Neural progenitor cell (in vitro differentiated cells): ENCODE results near the gene STK39. TPM values are rescaled to one million over a fixed set of nuclear protein-coding genes. Genes with fewer than 3 reads are reported as not detected.

Experiments used
- DNase-seq: peaks from one replicate; pipeline ENCODE4 v3.0.0-alpha.2; 2016; ENCODE audit warnings: low spot score
- H2AFZ ChIP-seq: fragments of 200-600 bp; sonication (generic); replicated peaks from 2 replicates; pipeline ENCODE4 v1.6.1; 2016; ENCODE audit warnings: antibody characterized with exemption
- H3F3A ChIP-seq: fragments of 200-600 bp; sonication (generic); 2 replicates; pipeline ENCODE4 v1.6.1; 2016; ENCODE audit warnings: antibody characterized with exemption, low read depth
- H3K27ac ChIP-seq: fragments of 200-600 bp; sonication (generic); 2 replicates; pipeline ENCODE4 v1.5.1; 2016; ENCODE audit warnings: mild to moderate bottlenecking
- H3K27me3 ChIP-seq: fragments of 200-600 bp; sonication (generic); 2 replicates; pipeline ENCODE4 v1.6.1; 2016; ENCODE audit warnings: mild to moderate bottlenecking, moderate library complexity
- H3K36me3 ChIP-seq: fragments of 200-600 bp; sonication (generic); 2 replicates; pipeline ENCODE4 v1.5.1; 2016
- H3K4me1 ChIP-seq: fragments of 200-600 bp; sonication (generic); 2 replicates; pipeline ENCODE4 v1.6.1; 2016; ENCODE audit warnings: mixed run types
- H3K4me2 ChIP-seq: fragments of 200-600 bp; sonication (generic); 2 replicates; pipeline ENCODE4 v1.6.1; 2016
- H3K4me3 ChIP-seq: fragments of 200-600 bp; sonication (generic); 2 replicates; pipeline ENCODE4 v1.5.1; 2016
- H3K79me2 ChIP-seq: fragments of 200-600 bp; sonication (generic); 2 replicates; pipeline ENCODE4 v1.6.1; 2016; ENCODE audit warnings: low read depth
- H3K9ac ChIP-seq: fragments of 200-600 bp; sonication (generic); 2 replicates; pipeline ENCODE4 v1.6.1; 2016
- H3K9me3 ChIP-seq: fragments of 200-600 bp; sonication (generic); 2 replicates; pipeline ENCODE4 v1.5.1; 2016; ENCODE audit warnings: low read depth
- H4K20me1 ChIP-seq: fragments of 200-600 bp; sonication (generic); 2 replicates; pipeline ENCODE4 v1.6.1; 2016; ENCODE audit warnings: low read depth
- H3K27ac Mint-ChIP-seq: 3 replicates; pipeline ENCODE4 v1.8.0; 2021; ENCODE audit warnings: mixed read lengths
- H3K27me3 Mint-ChIP-seq: 2 replicates; pipeline ENCODE4 v1.8.0; 2022; ENCODE audit warnings: low read depth, mild to moderate bottlenecking, inconsistent platforms, moderate library complexity, mixed read lengths; ENCODE audit not compliant: insufficient read depth
- H3K36me3 Mint-ChIP-seq: 3 replicates; pipeline ENCODE4 v1.8.0; 2021; ENCODE audit warnings: mixed read lengths
- H3K4me1 Mint-ChIP-seq: 3 replicates; pipeline ENCODE4 v1.8.0; 2021; ENCODE audit warnings: mixed read lengths
- H3K4me3 Mint-ChIP-seq: 3 replicates; pipeline ENCODE4 v1.8.0; 2021; ENCODE audit warnings: mild to moderate bottlenecking, moderate library complexity, mixed read lengths
- H3K9me3 Mint-ChIP-seq: 3 replicates; pipeline ENCODE4 v1.8.0; 2020; ENCODE audit warnings: mixed read lengths
- EZH2 ChIP-seq: fragments of 200-600 bp; sonication (generic); IDR thresholded peaks from 2 replicates; pipeline ENCODE4 v1.6.1; 2017; ENCODE audit warnings: antibody characterized with exemption, mild to moderate bottlenecking, moderate library complexity
- EZH2phosphoT487 ChIP-seq: fragments of 200-600 bp; sonication (generic); IDR thresholded peaks from 2 replicates; pipeline ENCODE4 v1.6.1; 2017; ENCODE audit warnings: antibody characterized with exemption
- total RNA-seq: library from RNA; depleted of rRNA; stranded (reverse); fragments of >200 nt; gene quantifications from 2 replicates; pipeline ENCODE4 v1.2.3, GENCODE V29; 2015; ENCODE audit warnings: low replicate concordance
- TF ChIP-seq, protein P1 (sequence below): fragments of 200-600 bp; sonication (generic); IDR thresholded peaks from 2 replicates; pipeline ENCODE4 v1.5.1; 2017; ENCODE audit warnings: antibody characterized with exemption, mild to moderate bottlenecking

Gene STK39
- total RNA-seq, 1 donor from 2014 or later = 23.8 TPM

GRCh38 chr2:168222088-168222487 lies 25.3 kb downstream of the STK39 start:
- H3K4me1 Mint-ChIP-seq = peaks cover 37% of the 10 kb centered on the region
- no peaks in the 10 kb centered on the region for H4K20me1 ChIP-seq
- H3K9ac ChIP-seq = no peak overlapping the region
- H3K27ac Mint-ChIP-seq = no peak overlapping the region
- peaks cover 3% of the 10 kb centered on the region for H3K9me3 Mint-ChIP-seq
- H3K36me3 ChIP-seq = no peaks in the 10 kb centered on the region
- no peaks in the 10 kb centered on the region for H3K79me2 ChIP-seq
- H3K36me3 Mint-ChIP-seq = peaks cover 6% of the 10 kb centered on the region
- no peak overlapping the region for H3K4me3 Mint-ChIP-seq
- no peaks in the 10 kb centered on the region for H3K27me3 ChIP-seq
- H3K4me2 ChIP-seq = no peak overlapping the region
- TF ChIP-seq EZH2 (no peak), EZH2phosphoT487 (no peak)
- TF ChIP-seq, protein P1, sequence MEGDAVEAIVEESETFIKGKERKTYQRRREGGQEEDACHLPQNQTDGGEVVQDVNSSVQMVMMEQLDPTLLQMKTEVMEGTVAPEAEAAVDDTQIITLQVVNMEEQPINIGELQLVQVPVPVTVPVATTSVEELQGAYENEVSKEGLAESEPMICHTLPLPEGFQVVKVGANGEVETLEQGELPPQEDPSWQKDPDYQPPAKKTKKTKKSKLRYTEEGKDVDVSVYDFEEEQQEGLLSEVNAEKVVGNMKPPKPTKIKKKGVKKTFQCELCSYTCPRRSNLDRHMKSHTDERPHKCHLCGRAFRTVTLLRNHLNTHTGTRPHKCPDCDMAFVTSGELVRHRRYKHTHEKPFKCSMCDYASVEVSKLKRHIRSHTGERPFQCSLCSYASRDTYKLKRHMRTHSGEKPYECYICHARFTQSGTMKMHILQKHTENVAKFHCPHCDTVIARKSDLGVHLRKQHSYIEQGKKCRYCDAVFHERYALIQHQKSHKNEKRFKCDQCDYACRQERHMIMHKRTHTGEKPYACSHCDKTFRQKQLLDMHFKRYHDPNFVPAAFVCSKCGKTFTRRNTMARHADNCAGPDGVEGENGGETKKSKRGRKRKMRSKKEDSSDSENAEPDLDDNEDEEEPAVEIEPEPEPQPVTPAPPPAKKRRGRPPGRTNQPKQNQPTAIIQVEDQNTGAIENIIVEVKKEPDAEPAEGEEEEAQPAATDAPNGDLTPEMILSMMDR = no peak
- peaks cover 4% of the 10 kb centered on the region for H3F3A ChIP-seq
- no peaks in the 10 kb centered on the region for H3K27me3 Mint-ChIP-seq
- H3K27ac ChIP-seq = no peak overlapping the region
- H3K4me3 ChIP-seq = no peak overlapping the region
- H3K4me1 ChIP-seq = peaks cover 19% of the 10 kb centered on the region
- no peak for DNase-seq
- H2AFZ ChIP-seq = no peak overlapping the region
- no peaks in the 10 kb centered on the region for H3K9me3 ChIP-seq

GRCh38 chr2:168220965-168221819 lies 26.2 kb downstream of the STK39 start:
- Histone ChIP-seq H3K27me3 (no peaks in the 10 kb centered on the region), H3K9ac (no peak overlapping the region), H4K20me1 (no peaks in the 10 kb centered on the region), H3K27ac (no peak overlapping the region), H3K4me1 (peaks cover 19% of the 10 kb centered on the region), H3F3A (peaks cover 4% of the 10 kb centered on the region), H3K36me3 (no peaks in the 10 kb centered on the region), H3K79me2 (no peaks in the 10 kb centered on the region), H3K4me2 (no peak overlapping the region), H3K4me3 (no peak overlapping the region), H2AFZ (no peak overlapping the region), H3K9me3 (no peaks in the 10 kb centered on the region)
- Mint-ChIP-seq H3K27ac (no peak overlapping the region), H3K9me3 (peaks cover 3% of the 10 kb centered on the region), H3K4me1 (peaks cover 37% of the 10 kb centered on the region), H3K4me3 (no peak overlapping the region), H3K36me3 (peaks cover 6% of the 10 kb centered on the region), H3K27me3 (no peaks in the 10 kb centered on the region)
- TF ChIP-seq EZH2 (no peak), EZH2phosphoT487 (no peak)
- TF ChIP-seq, protein P1 = no peak
- no peak for DNase-seq

DNA sequence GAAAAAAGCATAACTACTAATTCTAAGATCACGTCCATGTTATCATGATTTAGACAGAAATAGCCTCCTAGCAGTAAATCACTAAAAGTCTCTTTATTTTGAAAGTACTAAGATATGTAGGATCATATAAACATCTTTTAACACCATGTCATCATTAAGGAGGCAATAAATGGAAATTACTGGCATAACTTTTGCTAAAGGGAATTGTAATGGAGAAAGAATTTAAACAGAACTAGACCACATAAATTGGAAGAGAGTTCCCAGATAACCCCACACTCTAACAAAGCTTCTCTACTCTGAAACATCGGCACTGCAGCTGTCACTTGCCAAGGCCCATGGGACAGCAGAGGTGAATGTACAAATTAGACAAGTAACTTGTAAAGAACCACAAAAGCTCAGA lies 29.5 kb downstream of the STK39 start:
- Mint-ChIP-seq H3K27ac (no peak overlapping the region), H3K36me3 (peaks cover 4% of the 10 kb centered on the region), H3K9me3 (peaks cover 3% of the 10 kb centered on the region), H3K27me3 (no peaks in the 10 kb centered on the region), H3K4me1 (peaks cover 20% of the 10 kb centered on the region), H3K4me3 (no peak overlapping the region)
- TF ChIP-seq EZH2phosphoT487 (no peak), EZH2 (no peak)
- TF ChIP-seq, protein P1 = no peak
- Histone ChIP-seq H3K27me3 (no peaks in the 10 kb centered on the region), H2AFZ (no peak overlapping the region), H3K4me1 (peaks cover 14% of the 10 kb centered on the region), H3K27ac (no peak overlapping the region), H3K4me3 (no peak overlapping the region), H3K9me3 (no peaks in the 10 kb centered on the region), H4K20me1 (no peaks in the 10 kb centered on the region), H3K9ac (no peak overlapping the region), H3K79me2 (no peaks in the 10 kb centered on the region), H3K4me2 (no peak overlapping the region), H3K36me3 (no peaks in the 10 kb centered on the region), H3F3A (peaks cover 4% of the 10 kb centered on the region)
- no peak for DNase-seq
